IMR-90 (cell line): Measurements from ENCODE around the gene C2orf92. TPM values are rescaled to one million over a fixed set of nuclear protein-coding genes. Genes with fewer than 3 reads are reported as not detected.

Experiments
- ATAC-seq: fragments of 200-7000 bp; cut with Tn5 transposase; 2 replicates; pipeline ENCODE4 v1.9.1; 2020; ENCODE audit warnings: low read depth, mild to moderate bottlenecking, moderate library complexity
- BruUV-seq: library from RNA; stranded (reverse); fragments of 400-500 nt; replicated peaks from 2 replicates; lab custom pipeline; 2021; lab: Mats Ljungman, UMichigan
- CTCF ChIA-PET: fragments of 300-600 bp; formaldehyde crosslinking; extraction: SDS; loops from one replicate; lab custom pipeline; 2021; ENCODE audit warnings: antibody characterized with exemption; lab: Yijun Ruan, JAX
- POLR2A ChIA-PET: fragments of 300-600 bp; sonication (Branson Sonifier 250); formaldehyde crosslinking; loops from one replicate; lab custom pipeline; 2022; ENCODE audit warnings: antibody characterized with exemption; ENCODE audit not compliant: unreplicated experiment; lab: Charles Lee
- DNase-seq: peaks from one replicate; pipeline ENCODE4 v3.0.0; 2013
- H2AFZ ChIP-seq: replicated peaks from 2 replicates; pipeline ENCODE3; 2013; ENCODE audit warnings: low read length, mild to moderate bottlenecking; ENCODE audit not compliant: poor library complexity
- H2AK5ac ChIP-seq: 2 replicates; pipeline ENCODE4 v1.6.1; 2013; ENCODE audit warnings: low read depth, low read length, inconsistent platforms
- H2AK9ac ChIP-seq: replicated peaks from 2 replicates; pipeline ENCODE3; 2013; ENCODE audit warnings: mild to moderate bottlenecking, low read depth, low read length, moderate library complexity; ENCODE audit not compliant: poor library complexity
- H2BK120ac ChIP-seq: 2 replicates; pipeline ENCODE4 v1.6.1; 2013; ENCODE audit warnings: low read depth, low read length, inconsistent platforms
- H2BK15ac ChIP-seq: 3 replicates; pipeline ENCODE4 v1.6.1; 2013; ENCODE audit warnings: low read depth, low read length, inconsistent platforms
- H2BK20ac ChIP-seq: 2 replicates; pipeline ENCODE4 v1.6.1; 2013; ENCODE audit warnings: low read depth, mild to moderate bottlenecking, inconsistent platforms, low read length, moderate library complexity
- H2BK5ac ChIP-seq: 2 replicates; pipeline ENCODE4 v1.6.1; 2013; ENCODE audit warnings: mild to moderate bottlenecking, low read depth, low read length, inconsistent platforms; ENCODE audit not compliant: poor library complexity, severe bottlenecking
- H3K14ac ChIP-seq: replicated peaks from 2 replicates; pipeline ENCODE4 v1.6.1; 2013; ENCODE audit warnings: low read depth, low read length, inconsistent platforms
- H3K18ac ChIP-seq: 2 replicates; pipeline ENCODE4 v1.6.1; 2013; ENCODE audit warnings: low read depth, low read length, control low read depth
- H3K23ac ChIP-seq: 2 replicates; pipeline ENCODE4 v1.6.1; 2013; ENCODE audit warnings: low read depth, low read length, inconsistent platforms
- H3K27ac ChIP-seq: 2 replicates; pipeline ENCODE4 v1.5.1; 2013; ENCODE audit warnings: mild to moderate bottlenecking, control low read depth, low read length; ENCODE audit not compliant: insufficient read depth
- H3K27me3 ChIP-seq: 2 replicates; pipeline ENCODE4 v1.6.1; 2013; ENCODE audit warnings: low read length; ENCODE audit not compliant: control insufficient read depth, insufficient read depth
- H3K36me3 ChIP-seq: 2 replicates; pipeline ENCODE4 v1.6.1; 2013; ENCODE audit warnings: low read length, mixed read lengths; ENCODE audit not compliant: control insufficient read depth, insufficient read depth
- H3K4ac ChIP-seq: 2 replicates; pipeline ENCODE4 v1.6.1; 2013; ENCODE audit warnings: low read depth, low read length, inconsistent platforms
- H3K4me1 ChIP-seq: 2 replicates; pipeline ENCODE4 v1.6.1; 2013; ENCODE audit warnings: low read length, mixed read lengths; ENCODE audit not compliant: control insufficient read depth, insufficient read depth
- H3K4me2 ChIP-seq: 2 replicates; pipeline ENCODE4 v1.6.1; 2013; ENCODE audit warnings: low read depth, mild to moderate bottlenecking, control low read depth, low read length, moderate library complexity
- H3K4me3 ChIP-seq: 2 replicates; pipeline ENCODE4 v1.5.1; 2013; ENCODE audit warnings: low read depth, mild to moderate bottlenecking, control low read depth, low read length, moderate library complexity; ENCODE audit not compliant: insufficient read depth
- H3K56ac ChIP-seq: 2 replicates; pipeline ENCODE4 v1.6.1; 2013; ENCODE audit warnings: low read length, inconsistent platforms; ENCODE audit not compliant: insufficient read depth; ENCODE audit errors: extremely low read depth
- H3K79me1 ChIP-seq, 2 experiments: 2 replicates each; pipeline ENCODE4 v1.6.1; 2013; ENCODE audit warnings: low read length in 2 of 2, inconsistent platforms in 1 of 2, low read depth in 1 of 2
- H3K9ac ChIP-seq: 2 replicates; pipeline ENCODE4 v1.6.1; 2013; ENCODE audit warnings: low read depth, low read length, control low read depth
- H3K9me1 ChIP-seq: 2 replicates; pipeline ENCODE4 v1.6.1; 2013; ENCODE audit warnings: low read length, inconsistent platforms; ENCODE audit not compliant: insufficient read depth
- H3K9me3 ChIP-seq: 2 replicates; pipeline ENCODE4 v1.6.1; 2013; ENCODE audit warnings: low read length; ENCODE audit not compliant: control insufficient read depth, insufficient read depth
- H4K20me1 ChIP-seq: 2 replicates; pipeline ENCODE4 v1.6.1; 2013; ENCODE audit warnings: low read length, inconsistent platforms; ENCODE audit not compliant: insufficient read depth
- H4K5ac ChIP-seq: 2 replicates; pipeline ENCODE4 v1.6.1; 2013; ENCODE audit warnings: mild to moderate bottlenecking, low read depth, low read length, control low read depth
- H4K8ac ChIP-seq, 2 experiments: 2 replicates each; pipeline ENCODE4 v1.6.1; 2013; ENCODE audit warnings: low read depth in 2 of 2, low read length in 2 of 2, control low read depth in 1 of 2, inconsistent platforms in 1 of 2
- H4K91ac ChIP-seq: 2 replicates; pipeline ENCODE4 v1.6.1; 2013; ENCODE audit warnings: low read depth, low read length, inconsistent platforms; ENCODE audit not compliant: insufficient read depth
- MAZ ChIP-seq: IDR thresholded peaks from 2 replicates; pipeline ENCODE4 v1.6.1; 2012; ENCODE audit warnings: low read depth, mild to moderate bottlenecking, low read length, improper control_type of control experiment, moderate library complexity, borderline replicate concordance
- SMC3 ChIP-seq: fragments of 150-350 bp; IDR thresholded peaks from 2 replicates; pipeline ENCODE4 v1.6.1; 2016; ENCODE audit warnings: low read depth, mild to moderate bottlenecking, antibody characterized with exemption, low read length, moderate library complexity
- WGBS, 2 experiments: methylation state at CpG; one replicate each; pipeline versions ENCODE4 v1.1.5 to v1.1.7; 2013; ENCODE audit warnings: missing lambda C conversion rate in 2 of 2; ENCODE audit not compliant: insufficient read length in 1 of 2; ENCODE audit errors: extremely low coverage in 2 of 2; 5-methylcytosine and 5-hydroxymethylcytosine counted together
- dilution Hi-C: fragments of 300-500 bp; cut with HindIII; formaldehyde crosslinking; loops from one replicate; pipeline ENCODE4 v1.14.3; 2018; ENCODE audit warnings: low sequenced_read_pairs; ENCODE audit not compliant: unreplicated experiment
- in situ Hi-C: fragments of 300-500 bp; cut with MboI; formaldehyde crosslinking; loops from 3 replicates; pipeline ENCODE4 v1.14.3; 2019; ENCODE audit warnings: low sequenced_read_pairs, inconsistent platforms, mixed read lengths
- intact Hi-C: fragments of 100-400 bp; cut with micrococcal nuclease; formaldehyde crosslinking; loops from 2 replicates; pipeline ENCODE4 v1.10.0; 2022
- polyA plus RNA-seq, 3 experiments: library from polyadenylated mRNA; depleted of rRNA; stranded (reverse); fragments of >200 nt; gene quantifications; 2 replicates each; pipeline ENCODE4 v1.2.3, GENCODE V29; 2012; ENCODE audit warnings: low replicate concordance in 1 of 3
- total RNA-seq: library from RNA; depleted of rRNA; stranded (reverse); fragments of >200 nt; gene quantifications from 2 replicates; pipeline ENCODE4 v1.2.3, GENCODE V29; 2012

The C2orf92 gene
- total and polyA plus RNA-seq, 2 of the 4 experiments (the other 2 are of a cell fraction) = 0.90 to 2.5 TPM

GRCh38 chr2:97741686-97742085, 72.2 kb downstream of the C2orf92 start:
- no TSS peak for BruUV-seq
- Histone ChIP-seq H2BK15ac (no peak overlapping the region), H2AK9ac (no peak overlapping the region), H2AFZ (no peak overlapping the region), H3K27ac (no peak overlapping the region), H3K4me2 (no peak overlapping the region), H3K4me3 (no peak overlapping the region), H4K20me1 (no peaks in the 10 kb centered on the region), H3K56ac (no peak overlapping the region), H3K36me3 (0 out of 2 replicates have a peak, but pooled peaks cover 2% of the 10 kb centered on the region), H2AK5ac (no peak overlapping the region), H3K9ac (no peak overlapping the region), H3K79me1 (no peaks in the 10 kb centered on the region), H3K23ac (no peak overlapping the region), H2BK120ac (no peak overlapping the region), H3K4me1 (peaks cover 4% of the 10 kb centered on the region; the same call in 1 of the 2 replicates), H4K8ac (no peak overlapping the region), H3K27me3 (no peaks in the 10 kb centered on the region; the same call in 1 of the 2 replicates), H2BK5ac (no peak overlapping the region), H3K4ac (no peak overlapping the region), H3K9me3 (no peaks in the 10 kb centered on the region), H3K9me1 (no peaks in the 10 kb centered on the region), H4K5ac (no peak overlapping the region), H2BK20ac (no peak overlapping the region), H4K91ac (no peak overlapping the region), H3K18ac (no peak overlapping the region), H3K14ac (no peak overlapping the region)
- dilution Hi-C loops (no loop called here), in situ Hi-C loops (no loop called here), intact Hi-C loops (no loop called here)
- DNase-seq (no peak), ATAC-seq (no peak)
- no peak for TF ChIP-seq SMC3
- no peak for TF ChIP-seq MAZ
- WGBS, 2 experiments = no CpG with 5 or more reads among the region's 4 CpGs
- POLR2A ChIA-PET = no interaction called here
- CTCF ChIA-PET = interaction anchor here (1.4 kb wide), 1 partner anchor 643 kb away, joined by 9 read pairs; no protein-coding TSS in a partner anchor
